WTC11 (cell line): ENCODE results near the gene CACNB4. TPM values are rescaled to one million over a fixed set of nuclear protein-coding genes. Genes with fewer than 3 reads are reported as not detected.

ENCODE experiments used
- ATAC-seq: fragments of 200-7000 bp; cut with Tn5 transposase; 2 replicates; pipeline ENCODE4 v1.10.0; 2021; ENCODE audit warnings: mild to moderate bottlenecking, moderate library complexity
- CTCF ChIA-PET: fragments of 300-600 bp; sonication (Branson Sonifier 250); formaldehyde crosslinking; loops from one replicate; lab custom pipeline; 2021; ENCODE audit warnings: antibody characterized with exemption; lab: Charles Lee
- POLR2A ChIA-PET: fragments of 350-600 bp; sonication (Branson Sonifier 250); formaldehyde crosslinking; loops from one replicate; lab custom pipeline; 2021; ENCODE audit warnings: antibody characterized with exemption; lab: Charles Lee
- DNase-seq: peaks from one replicate; pipeline ENCODE4 v3.0.0; 2021; ENCODE audit warnings: low spot score
- H3K27ac Mint-ChIP-seq: 2 replicates; pipeline ENCODE4 v1.8.0; 2021; ENCODE audit warnings: mixed read lengths
- H3K27me3 Mint-ChIP-seq: 2 replicates; pipeline ENCODE4 v1.8.0; 2021; ENCODE audit warnings: low read depth, mild to moderate bottlenecking, moderate library complexity, mixed read lengths
- H3K36me3 Mint-ChIP-seq: 2 replicates; pipeline ENCODE4 v1.8.0; 2021; ENCODE audit warnings: mixed read lengths
- H3K4me1 Mint-ChIP-seq: 2 replicates; pipeline ENCODE4 v1.8.0; 2022; ENCODE audit warnings: mixed read lengths
- H3K4me3 Mint-ChIP-seq: 2 replicates; pipeline ENCODE4 v1.8.0; 2021; ENCODE audit warnings: mild to moderate bottlenecking, moderate library complexity, mixed read lengths
- H3K9me3 Mint-ChIP-seq: 2 replicates; pipeline ENCODE4 v1.8.0; 2021; ENCODE audit warnings: mixed read lengths
- CBFB ChIP-seq: sonication (generic); formaldehyde crosslinking; IDR thresholded peaks from 2 replicates; pipeline ENCODE4 v1.8.1; 2022; ENCODE audit warnings: mild to moderate bottlenecking, low read depth, missing genetic modification reagents
- CREB1 ChIP-seq: sonication (generic); formaldehyde crosslinking; IDR thresholded peaks from 2 replicates; pipeline ENCODE4 v1.8.0; 2023; ENCODE audit warnings: mild to moderate bottlenecking, missing genetic modification reagents
- FOXJ3 ChIP-seq: sonication (generic); formaldehyde crosslinking; IDR thresholded peaks from 2 replicates; pipeline ENCODE4 v1.9.0; 2021; ENCODE audit warnings: missing genetic modification reagents, mild to moderate bottlenecking, borderline replicate concordance
- NFATC4 ChIP-seq: fragments of 250-450 bp; sonication (Bioruptor Pico); IDR thresholded peaks from 2 replicates; pipeline ENCODE4 v1.9.0; 2021; ENCODE audit warnings: mild to moderate bottlenecking
- NR1H2 ChIP-seq: sonication (generic); formaldehyde crosslinking; IDR thresholded peaks from 2 replicates; pipeline ENCODE4 v1.9.0; 2021; ENCODE audit warnings: mild to moderate bottlenecking, moderate library complexity, missing genetic modification reagents
- RORB ChIP-seq: fragments of 250-450 bp; sonication (Bioruptor Pico); IDR thresholded peaks from 2 replicates; pipeline ENCODE4 v1.9.0; 2021; ENCODE audit warnings: mild to moderate bottlenecking
- SP1 ChIP-seq: sonication (generic); formaldehyde crosslinking; conservative IDR thresholded peaks from 2 replicates; pipeline ENCODE4 v1.8.1; 2022; ENCODE audit warnings: missing genetic modification reagents
- TEAD4 ChIP-seq: sonication (generic); formaldehyde crosslinking; IDR thresholded peaks from 2 replicates; pipeline ENCODE4 v1.8.0; 2022; ENCODE audit warnings: mild to moderate bottlenecking, missing genetic modification reagents
- ZBTB21 ChIP-seq: sonication (generic); formaldehyde crosslinking; IDR thresholded peaks from 2 replicates; pipeline ENCODE4 v1.8.1; 2023; ENCODE audit warnings: mild to moderate bottlenecking, missing genetic modification reagents, borderline replicate concordance
- ZNF138 ChIP-seq: sonication (generic); formaldehyde crosslinking; conservative IDR thresholded peaks from 2 replicates; pipeline ENCODE4 v1.8.1; 2022; ENCODE audit warnings: mild to moderate bottlenecking, moderate library complexity, missing genetic modification reagents
- ZNF263 ChIP-seq: sonication (generic); formaldehyde crosslinking; IDR thresholded peaks from 2 replicates; pipeline ENCODE4 v1.8.1; 2022; ENCODE audit warnings: low read depth, mild to moderate bottlenecking, moderate library complexity, missing genetic modification reagents
- ZNF317 ChIP-seq: sonication (generic); formaldehyde crosslinking; IDR thresholded peaks from 2 replicates; pipeline ENCODE4 v1.8.1; 2023; ENCODE audit warnings: low read depth, mild to moderate bottlenecking, moderate library complexity, missing genetic modification reagents, borderline replicate concordance
- total RNA-seq: library from RNA; stranded (reverse); gene quantifications from 3 replicates; pipeline ENCODE4 v1.2.3, GENCODE V29; 2021
- TF ChIP-seq, protein P1 (sequence below): sonication (generic); formaldehyde crosslinking; IDR thresholded peaks from 2 replicates; pipeline ENCODE4 v1.8.1; 2023; ENCODE audit warnings: mild to moderate bottlenecking, missing genetic modification reagents, borderline replicate concordance
- TF ChIP-seq, protein P2 (sequence below): sonication (generic); formaldehyde crosslinking; IDR thresholded peaks from 2 replicates; pipeline ENCODE4 v1.8.1; 2023; ENCODE audit warnings: mild to moderate bottlenecking, missing genetic modification reagents, moderate library complexity
- TF ChIP-seq, protein P3 (sequence below): sonication (generic); formaldehyde crosslinking; IDR thresholded peaks from 2 replicates; pipeline ENCODE4 v1.8.0; 2023; ENCODE audit warnings: missing genetic modification reagents
- TF ChIP-seq, protein P4 (sequence below): sonication (generic); formaldehyde crosslinking; IDR thresholded peaks from 2 replicates; pipeline ENCODE4 v1.8.1; 2022; ENCODE audit warnings: mild to moderate bottlenecking, missing genetic modification reagents, moderate library complexity, borderline replicate concordance
- TF ChIP-seq, protein P5 (sequence below): fragments of 250-450 bp; sonication (Bioruptor Pico); IDR thresholded peaks from 2 replicates; pipeline ENCODE4 v1.9.0; 2021; ENCODE audit warnings: moderate library complexity, mild to moderate bottlenecking, inconsistent platforms, borderline replicate concordance
- TF ChIP-seq, protein P6 (sequence below): fragments of 200-600 bp; IDR thresholded peaks from 2 replicates; pipeline ENCODE4 v1.8.0; 2022; ENCODE audit warnings: antibody characterized with exemption
- TF ChIP-seq, protein P7 (sequence below): sonication (generic); formaldehyde crosslinking; conservative IDR thresholded peaks from 2 replicates; pipeline ENCODE4 v1.8.1; 2022; ENCODE audit warnings: mild to moderate bottlenecking, missing genetic modification reagents
- TF ChIP-seq, protein P8 (sequence below): sonication (generic); formaldehyde crosslinking; IDR thresholded peaks from 2 replicates; pipeline ENCODE4 v1.8.0; 2022; ENCODE audit warnings: mild to moderate bottlenecking, missing genetic modification reagents

Gene CACNB4
- total RNA-seq, 1 experiment from 2014 or later, result 4.7 TPM

DNA sequence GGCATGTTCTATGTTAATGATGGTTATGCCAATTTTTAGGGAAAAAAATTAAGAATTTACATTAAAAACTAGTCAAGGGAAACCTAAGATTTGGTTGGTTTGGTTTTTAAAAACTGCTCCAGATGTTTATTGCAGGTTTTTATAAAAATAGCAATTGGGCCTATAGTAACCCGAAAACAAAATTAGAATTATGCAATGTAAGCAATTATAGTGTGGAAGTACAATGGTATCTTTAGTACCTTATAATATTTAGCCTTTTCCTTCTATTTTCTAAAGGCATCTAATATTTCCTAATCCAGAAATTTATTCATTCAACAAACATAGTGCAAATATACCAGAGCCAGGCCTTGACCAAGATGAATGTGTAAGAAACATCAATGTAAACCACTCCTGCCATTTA lies 27.3 kb downstream of the CACNB4 start (continued):
- TF ChIP-seq TEAD4 (CRISPR knock-in tag) (no peak), CREB1 (CRISPR knock-in tag) (no peak), CBFB (CRISPR knock-in tag) (no peak), FOXJ3 (CRISPR knock-in tag) (no peak)
- TF ChIP-seq, protein P1, sequence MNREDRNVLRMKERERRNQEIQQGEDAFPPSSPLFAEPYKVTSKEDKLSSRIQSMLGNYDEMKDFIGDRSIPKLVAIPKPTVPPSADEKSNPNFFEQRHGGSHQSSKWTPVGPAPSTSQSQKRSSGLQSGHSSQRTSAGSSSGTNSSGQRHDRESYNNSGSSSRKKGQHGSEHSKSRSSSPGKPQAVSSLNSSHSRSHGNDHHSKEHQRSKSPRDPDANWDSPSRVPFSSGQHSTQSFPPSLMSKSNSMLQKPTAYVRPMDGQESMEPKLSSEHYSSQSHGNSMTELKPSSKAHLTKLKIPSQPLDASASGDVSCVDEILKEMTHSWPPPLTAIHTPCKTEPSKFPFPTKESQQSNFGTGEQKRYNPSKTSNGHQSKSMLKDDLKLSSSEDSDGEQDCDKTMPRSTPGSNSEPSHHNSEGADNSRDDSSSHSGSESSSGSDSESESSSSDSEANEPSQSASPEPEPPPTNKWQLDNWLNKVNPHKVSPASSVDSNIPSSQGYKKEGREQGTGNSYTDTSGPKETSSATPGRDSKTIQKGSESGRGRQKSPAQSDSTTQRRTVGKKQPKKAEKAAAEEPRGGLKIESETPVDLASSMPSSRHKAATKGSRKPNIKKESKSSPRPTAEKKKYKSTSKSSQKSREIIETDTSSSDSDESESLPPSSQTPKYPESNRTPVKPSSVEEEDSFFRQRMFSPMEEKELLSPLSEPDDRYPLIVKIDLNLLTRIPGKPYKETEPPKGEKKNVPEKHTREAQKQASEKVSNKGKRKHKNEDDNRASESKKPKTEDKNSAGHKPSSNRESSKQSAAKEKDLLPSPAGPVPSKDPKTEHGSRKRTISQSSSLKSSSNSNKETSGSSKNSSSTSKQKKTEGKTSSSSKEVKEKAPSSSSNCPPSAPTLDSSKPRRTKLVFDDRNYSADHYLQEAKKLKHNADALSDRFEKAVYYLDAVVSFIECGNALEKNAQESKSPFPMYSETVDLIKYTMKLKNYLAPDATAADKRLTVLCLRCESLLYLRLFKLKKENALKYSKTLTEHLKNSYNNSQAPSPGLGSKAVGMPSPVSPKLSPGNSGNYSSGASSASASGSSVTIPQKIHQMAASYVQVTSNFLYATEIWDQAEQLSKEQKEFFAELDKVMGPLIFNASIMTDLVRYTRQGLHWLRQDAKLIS (CRISPR knock-in tag), result no peak
- TF ChIP-seq, protein P2, sequence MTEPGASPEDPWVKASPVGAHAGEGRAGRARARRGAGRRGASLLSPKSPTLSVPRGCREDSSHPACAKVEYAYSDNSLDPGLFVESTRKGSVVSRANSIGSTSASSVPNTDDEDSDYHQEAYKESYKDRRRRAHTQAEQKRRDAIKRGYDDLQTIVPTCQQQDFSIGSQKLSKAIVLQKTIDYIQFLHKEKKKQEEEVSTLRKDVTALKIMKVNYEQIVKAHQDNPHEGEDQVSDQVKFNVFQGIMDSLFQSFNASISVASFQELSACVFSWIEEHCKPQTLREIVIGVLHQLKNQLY (CRISPR knock-in tag), result no peak

DNA sequence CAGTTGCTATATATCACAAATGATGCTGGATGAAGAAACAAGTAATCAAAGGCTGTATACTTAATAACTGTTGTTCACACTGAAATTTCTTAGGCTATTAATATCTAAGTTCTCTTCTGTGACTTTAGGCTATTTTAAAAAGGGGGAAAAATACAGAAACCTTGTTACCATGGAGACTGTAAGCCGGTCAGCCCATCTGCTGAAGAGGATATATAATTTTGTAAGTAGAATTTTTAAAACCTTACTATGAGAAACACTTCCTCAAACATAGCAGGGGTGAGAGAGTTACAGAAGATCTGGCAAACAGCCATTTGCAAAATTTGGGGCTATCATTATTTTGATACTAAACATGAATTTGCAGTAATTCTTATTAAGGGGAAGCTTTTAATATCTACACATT lies 27.8 kb downstream of the CACNB4 start:
- POLR2A ChIA-PET, result no interaction called here
- Mint-ChIP-seq H3K4me1 (peaks cover 16% of the 10 kb centered on the region), H3K4me3 (no peak overlapping the region), H3K27me3 (no peaks in the 10 kb centered on the region; the same call in 1 of the 2 replicates), H3K27ac (no peak overlapping the region), H3K36me3 (no peaks in the 10 kb centered on the region), H3K9me3 (peaks cover 5% of the 10 kb centered on the region)
- no peak for DNase-seq
- TF ChIP-seq, protein P3, sequence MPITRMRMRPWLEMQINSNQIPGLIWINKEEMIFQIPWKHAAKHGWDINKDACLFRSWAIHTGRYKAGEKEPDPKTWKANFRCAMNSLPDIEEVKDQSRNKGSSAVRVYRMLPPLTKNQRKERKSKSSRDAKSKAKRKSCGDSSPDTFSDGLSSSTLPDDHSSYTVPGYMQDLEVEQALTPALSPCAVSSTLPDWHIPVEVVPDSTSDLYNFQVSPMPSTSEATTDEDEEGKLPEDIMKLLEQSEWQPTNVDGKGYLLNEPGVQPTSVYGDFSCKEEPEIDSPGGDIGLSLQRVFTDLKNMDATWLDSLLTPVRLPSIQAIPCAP (CRISPR knock-in tag), result no peak
- TF ChIP-seq, protein P4, sequence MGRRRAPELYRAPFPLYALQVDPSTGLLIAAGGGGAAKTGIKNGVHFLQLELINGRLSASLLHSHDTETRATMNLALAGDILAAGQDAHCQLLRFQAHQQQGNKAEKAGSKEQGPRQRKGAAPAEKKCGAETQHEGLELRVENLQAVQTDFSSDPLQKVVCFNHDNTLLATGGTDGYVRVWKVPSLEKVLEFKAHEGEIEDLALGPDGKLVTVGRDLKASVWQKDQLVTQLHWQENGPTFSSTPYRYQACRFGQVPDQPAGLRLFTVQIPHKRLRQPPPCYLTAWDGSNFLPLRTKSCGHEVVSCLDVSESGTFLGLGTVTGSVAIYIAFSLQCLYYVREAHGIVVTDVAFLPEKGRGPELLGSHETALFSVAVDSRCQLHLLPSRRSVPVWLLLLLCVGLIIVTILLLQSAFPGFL (CRISPR knock-in tag), result no peak
- TF ChIP-seq SP1 (CRISPR knock-in tag) (no peak), NR1H2 (CRISPR knock-in tag) (no peak), RORB (CRISPR knock-in tag) (no peak), ZBTB21 (CRISPR knock-in tag) (no peak), NFATC4 (CRISPR knock-in tag) (no peak), ZNF263 (CRISPR knock-in tag) (no peak), ZNF138 (no peak), ZNF317 (CRISPR knock-in tag) (no peak)
- TF ChIP-seq, protein P5, sequence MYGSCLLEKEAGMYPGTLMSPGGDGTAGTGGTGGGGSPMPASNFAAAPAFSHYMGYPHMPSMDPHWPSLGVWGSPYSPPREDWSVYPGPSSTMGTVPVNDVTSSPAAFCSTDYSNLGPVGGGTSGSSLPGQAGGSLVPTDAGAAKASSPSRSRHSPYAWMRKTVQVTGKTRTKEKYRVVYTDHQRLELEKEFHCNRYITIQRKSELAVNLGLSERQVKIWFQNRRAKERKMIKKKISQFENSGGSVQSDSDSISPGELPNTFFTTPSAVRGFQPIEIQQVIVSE (CRISPR knock-in tag), result no peak
- TF ChIP-seq, protein P6, sequence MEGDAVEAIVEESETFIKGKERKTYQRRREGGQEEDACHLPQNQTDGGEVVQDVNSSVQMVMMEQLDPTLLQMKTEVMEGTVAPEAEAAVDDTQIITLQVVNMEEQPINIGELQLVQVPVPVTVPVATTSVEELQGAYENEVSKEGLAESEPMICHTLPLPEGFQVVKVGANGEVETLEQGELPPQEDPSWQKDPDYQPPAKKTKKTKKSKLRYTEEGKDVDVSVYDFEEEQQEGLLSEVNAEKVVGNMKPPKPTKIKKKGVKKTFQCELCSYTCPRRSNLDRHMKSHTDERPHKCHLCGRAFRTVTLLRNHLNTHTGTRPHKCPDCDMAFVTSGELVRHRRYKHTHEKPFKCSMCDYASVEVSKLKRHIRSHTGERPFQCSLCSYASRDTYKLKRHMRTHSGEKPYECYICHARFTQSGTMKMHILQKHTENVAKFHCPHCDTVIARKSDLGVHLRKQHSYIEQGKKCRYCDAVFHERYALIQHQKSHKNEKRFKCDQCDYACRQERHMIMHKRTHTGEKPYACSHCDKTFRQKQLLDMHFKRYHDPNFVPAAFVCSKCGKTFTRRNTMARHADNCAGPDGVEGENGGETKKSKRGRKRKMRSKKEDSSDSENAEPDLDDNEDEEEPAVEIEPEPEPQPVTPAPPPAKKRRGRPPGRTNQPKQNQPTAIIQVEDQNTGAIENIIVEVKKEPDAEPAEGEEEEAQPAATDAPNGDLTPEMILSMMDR, result no peak
- TF ChIP-seq, protein P7, sequence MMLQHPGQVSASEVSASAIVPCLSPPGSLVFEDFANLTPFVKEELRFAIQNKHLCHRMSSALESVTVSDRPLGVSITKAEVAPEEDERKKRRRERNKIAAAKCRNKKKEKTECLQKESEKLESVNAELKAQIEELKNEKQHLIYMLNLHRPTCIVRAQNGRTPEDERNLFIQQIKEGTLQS (CRISPR knock-in tag), result no peak
- TF ChIP-seq, protein P8, sequence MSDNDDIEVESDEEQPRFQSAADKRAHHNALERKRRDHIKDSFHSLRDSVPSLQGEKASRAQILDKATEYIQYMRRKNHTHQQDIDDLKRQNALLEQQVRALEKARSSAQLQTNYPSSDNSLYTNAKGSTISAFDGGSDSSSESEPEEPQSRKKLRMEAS (CRISPR knock-in tag), result no peak
- CTCF ChIA-PET, result no interaction called here
- ATAC-seq, result no peak
